GM18870 (cell line): ENCODE data around the gene ZNF329.

ENCODE experiments used
- ATAC-seq: cut with Tn5 transposase; IDR thresholded peaks from one replicate; pipeline ENCODE4 v1.9.1; 2021; ENCODE audit warnings: moderate library complexity; ENCODE audit not compliant: unreplicated experiment

Gene ZNF329

GRCh38 chr19:58118979-58119733, 31.4 kb downstream of the ZNF329 start:
- ATAC-seq = no peak

GRCh38 chr19:58117841-58118575, 32.6 kb downstream of the ZNF329 start:
- no peak for ATAC-seq

GRCh38 chr19:58108546-58108817, 42.1 kb downstream of the ZNF329 start:
- ATAC-seq = no peak

- no peak for ATAC-seq
Observed at GRCh38 chr19:58107778-58108545, 42.6 kb downstream of the ZNF329 start.

- ATAC-seq = no peak
Observed at GRCh38 chr19:58098682-58098998, 51.9 kb downstream of the ZNF329 start.

GRCh38 chr19:58097781-58098681, 52.6 kb downstream of the ZNF329 start, which contains the start of gene ZSCAN18:
Gene ZSCAN18 (minus strand): TSS chr19:58098231. CDS start chr19:58090267, 7,964 bp downstream.
- ATAC-seq = no peak

- ATAC-seq = no peak
Observed at GRCh38 chr19:58097349-58097748, 53.2 kb downstream of the ZNF329 start.

- no peak for ATAC-seq
Observed at GRCh38 chr19:58096884-58097283, 53.7 kb downstream of the ZNF329 start.

GRCh38 chr19:58095328-58095727, 55.3 kb downstream of the ZNF329 start:
- ATAC-seq = no peak

- no peak for ATAC-seq
Observed at GRCh38 chr19:58093071-58093470, 57.5 kb downstream of the ZNF329 start.

GRCh38 chr19:58091251-58091995, 59.2 kb downstream of the ZNF329 start:
- ATAC-seq = no peak

- ATAC-seq = no peak
Observed at GRCh38 chr19:58089846-58090245, 60.7 kb downstream of the ZNF329 start.

- no peak for ATAC-seq
Observed at GRCh38 chr19:58088521-58089052, 62.0 kb downstream of the ZNF329 start.

- no peak for ATAC-seq
Observed at GRCh38 chr19:58086825-58087710, 63.5 kb downstream of the ZNF329 start.

- no peak for ATAC-seq
Observed at GRCh38 chr19:58085348-58085875, 65.2 kb downstream of the ZNF329 start.

GRCh38 chr19:58084596-58085347, 65.8 kb downstream of the ZNF329 start:
- no peak for ATAC-seq

GRCh38 chr19:58083021-58083420, 67.6 kb downstream of the ZNF329 start:
- ATAC-seq = no peak

- ATAC-seq = no peak
Observed at GRCh38 chr19:58079792-58080191, 70.8 kb downstream of the ZNF329 start.
